ENCODE results near the gene POLR3E.

GRCh38 chr16:22312897-22313781 is 15.9 kb downstream of the POLR3E start:
- no peak for TF ChIP-seq CBFB (CRISPR knock-in tag; IDR thresholded peaks at IDR 0.05; ENCODE audit: low read depth)
- TF ChIP-seq FOXP4 (CRISPR knock-in tag; IDR thresholded peaks at IDR 0.05) = no peak
- no peak for TF ChIP-seq CTCF (IDR thresholded peaks at IDR 0.05)
- TF ChIP-seq TCF7 (CRISPR knock-in tag; IDR thresholded peaks at IDR 0.05; ENCODE audit: low read depth) = no peak
- no peak for TF ChIP-seq AFF4 (CRISPR knock-in tag; IDR thresholded peaks at IDR 0.05; ENCODE audit: borderline replicate concordance)
- no peak for TF ChIP-seq ELF4 (CRISPR knock-in tag; IDR thresholded peaks at IDR 0.05; ENCODE audit: low read depth)

Data from WTC11 (cell line).